Posterior vena cava (tissue), 2 donors: Measurements from ENCODE around the gene NCLN. TPM values are rescaled to one million over a fixed set of nuclear protein-coding genes. Genes with fewer than 3 reads are reported as not detected.
A peak's percentile ranks its signal among the peaks of the same experiment; 100 is the strongest.

Experiments
- DNase-seq: peaks from one replicate; pipeline ENCODE4 v3.0.0-alpha.2; 2020; ENCODE audit warnings: low spot score
- intact Hi-C, 2 donors: fragments of 100-400 bp; cut with DNase I; formaldehyde crosslinking; loops; one replicate each; pipeline versions ENCODE4 v1.14.1 to v1.14.2; 2022 to 2023
- long read RNA-seq, 2 donors: library from polyadenylated mRNA; unstranded; transcript quantifications; one replicate each; pipeline ENCODE4 v2.0.0, GENCODE V29; 2020 to 2021
- total RNA-seq, 2 donors: library from RNA; stranded (reverse); fragmentation: NEBNext Ultra II Directional; extraction: Animal tissue kit (Norgen Biotek cat#: 25700); gene quantifications; one replicate each; pipeline ENCODE4 v1.2.1, GENCODE V29; 2021
- donor health status: DM: yes; HTN: yes; CAD: no.
- donor health status: DM: yes; HTN: yes; CAD: no.

NCLN gene, protein sequence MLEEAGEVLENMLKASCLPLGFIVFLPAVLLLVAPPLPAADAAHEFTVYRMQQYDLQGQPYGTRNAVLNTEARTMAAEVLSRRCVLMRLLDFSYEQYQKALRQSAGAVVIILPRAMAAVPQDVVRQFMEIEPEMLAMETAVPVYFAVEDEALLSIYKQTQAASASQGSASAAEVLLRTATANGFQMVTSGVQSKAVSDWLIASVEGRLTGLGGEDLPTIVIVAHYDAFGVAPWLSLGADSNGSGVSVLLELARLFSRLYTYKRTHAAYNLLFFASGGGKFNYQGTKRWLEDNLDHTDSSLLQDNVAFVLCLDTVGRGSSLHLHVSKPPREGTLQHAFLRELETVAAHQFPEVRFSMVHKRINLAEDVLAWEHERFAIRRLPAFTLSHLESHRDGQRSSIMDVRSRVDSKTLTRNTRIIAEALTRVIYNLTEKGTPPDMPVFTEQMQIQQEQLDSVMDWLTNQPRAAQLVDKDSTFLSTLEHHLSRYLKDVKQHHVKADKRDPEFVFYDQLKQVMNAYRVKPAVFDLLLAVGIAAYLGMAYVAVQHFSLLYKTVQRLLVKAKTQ
- 10 to 100 TPM; 37.7 to 40.4 TPM for total RNA-seq
- long read RNA-seq, donor 1, full-length matches to known transcripts: 3 of 28 reads
- long read RNA-seq, donor 1, partial matches to known transcripts: 11 of 28 reads
- long read RNA-seq, donor 1, other reads (novel, unspliced or antisense): 14 of 28 reads
- long read RNA-seq, donor 2, full-length matches to known transcripts: 39 of 101 reads
- long read RNA-seq, donor 2, partial matches to known transcripts: 29 of 101 reads
- long read RNA-seq, donor 2, other reads (novel, unspliced or antisense): 33 of 101 reads

DNA sequence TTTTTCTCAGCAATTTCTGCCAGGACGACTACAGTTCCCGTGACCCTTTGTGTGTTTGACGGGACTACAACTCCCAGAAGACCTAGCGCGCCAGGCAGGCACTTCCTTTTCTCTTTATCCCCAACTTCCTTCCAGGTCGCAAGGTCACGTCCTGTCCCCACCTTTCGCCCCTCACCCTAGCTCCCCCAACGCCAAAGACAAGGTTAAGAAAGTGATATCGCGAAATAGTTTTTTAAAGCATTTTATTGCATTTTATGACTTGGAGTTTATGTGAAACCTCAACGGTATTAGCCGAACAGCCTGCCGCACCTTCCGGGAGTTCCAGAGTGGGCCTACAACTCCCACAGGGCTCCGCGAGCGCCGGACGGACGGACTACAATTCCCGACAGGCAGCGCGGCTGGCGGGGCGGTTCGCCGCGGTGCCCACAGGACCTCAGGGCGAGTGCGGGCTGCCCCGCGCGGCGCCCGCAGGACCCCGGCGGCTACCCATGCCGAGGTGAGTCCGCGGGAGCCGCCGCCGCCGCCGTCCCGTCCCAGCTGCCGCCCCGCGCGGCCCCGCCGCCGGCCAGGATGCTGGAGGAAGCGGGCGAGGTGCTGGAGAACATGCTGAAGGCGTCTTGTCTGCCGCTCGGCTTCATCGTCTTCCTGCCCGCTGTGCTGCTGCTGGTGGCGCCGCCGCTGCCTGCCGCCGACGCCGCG, at the start of gene NCLN:
Gene NCLN (plus strand): TSS at position 470 of the 699 bp plus-strand sequence. CDS start 101 bp downstream, at position 571.
- intact Hi-C loops: no loop called here
- peak; percentile 99 for DNase-seq

DNA sequence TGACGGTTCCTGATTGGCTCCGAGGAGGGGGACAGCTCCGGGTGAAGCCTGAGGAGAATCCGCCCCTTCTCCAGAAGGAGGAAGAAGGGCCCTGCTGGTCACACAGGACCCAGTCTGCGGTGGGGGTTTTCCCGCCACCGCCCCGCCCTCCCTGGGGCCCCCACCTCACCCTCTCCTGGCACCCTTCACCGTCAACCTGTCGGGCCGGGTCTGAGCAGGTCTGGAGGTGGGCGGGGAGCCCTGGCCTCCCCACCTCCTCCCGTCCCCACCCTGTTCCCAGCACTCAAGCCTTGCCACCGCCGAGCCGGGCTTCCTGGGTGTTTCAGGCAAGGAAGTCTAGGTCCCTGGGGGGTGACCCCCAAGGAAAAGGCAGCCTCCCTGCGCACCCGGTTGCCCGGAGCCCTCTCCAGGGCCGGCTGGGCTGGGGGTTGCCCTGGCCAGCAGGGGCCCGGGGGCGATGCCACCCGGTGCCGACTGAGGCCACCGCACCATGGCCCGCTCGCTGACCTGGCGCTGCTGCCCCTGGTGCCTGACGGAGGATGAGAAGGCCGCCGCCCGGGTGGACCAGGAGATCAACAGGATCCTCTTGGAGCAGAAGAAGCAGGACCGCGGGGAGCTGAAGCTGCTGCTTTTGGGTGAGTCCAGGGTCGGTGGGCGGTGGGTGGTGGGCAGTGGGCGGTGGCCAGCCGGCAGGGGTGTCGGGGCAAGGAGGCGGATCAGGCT, 49.6 kb upstream of the NCLN start, which contains the start of gene GNA15:
Gene GNA15 (plus strand): TSS at position 73 of the 723 bp plus-strand sequence. CDS start 418 bp downstream, at position 491.
- intact Hi-C loops: no loop called here
- no peak for DNase-seq

DNA sequence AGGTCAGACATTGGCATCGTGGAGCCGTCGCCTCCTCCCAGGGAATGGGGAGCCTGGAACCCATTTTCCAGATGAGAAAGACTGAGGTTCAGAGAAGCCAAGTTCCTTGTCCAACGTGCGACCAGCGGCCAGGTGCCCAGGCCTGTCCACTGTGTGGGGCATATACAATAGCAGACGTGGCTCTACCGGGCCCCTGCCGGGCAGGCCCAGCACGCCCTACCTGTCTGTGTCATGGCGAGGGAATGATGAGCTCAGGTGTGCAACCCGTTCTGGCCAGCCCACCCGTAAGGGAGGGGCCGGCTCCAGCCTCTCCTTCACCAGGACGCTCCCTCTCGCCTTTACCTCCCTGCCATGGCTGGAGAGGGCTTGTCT, 49.1 kb upstream of the NCLN start:
- intact Hi-C loops: no loop called here
- no peak for DNase-seq

DNA sequence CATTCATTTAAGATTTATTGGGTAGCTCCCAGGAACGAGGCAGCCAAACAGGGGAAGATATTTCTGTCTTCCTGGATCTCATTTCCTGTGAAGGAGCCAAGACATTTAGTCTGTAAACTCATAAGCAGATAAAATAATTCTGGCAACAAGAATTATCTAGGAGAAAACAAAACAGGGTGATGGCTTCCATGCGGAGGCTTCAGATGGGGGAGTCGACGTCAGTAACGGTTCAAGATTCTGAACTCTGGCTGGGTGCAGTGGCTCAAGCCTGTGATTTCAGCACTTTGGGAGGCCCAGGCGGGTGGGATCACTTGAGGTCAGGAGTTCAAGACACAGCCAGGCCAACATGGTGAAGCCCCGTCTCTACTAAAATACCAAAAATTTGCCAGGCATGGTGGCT, 48.6 kb upstream of the NCLN start:
- intact Hi-C loops: no loop called here
- no peak for DNase-seq

DNA sequence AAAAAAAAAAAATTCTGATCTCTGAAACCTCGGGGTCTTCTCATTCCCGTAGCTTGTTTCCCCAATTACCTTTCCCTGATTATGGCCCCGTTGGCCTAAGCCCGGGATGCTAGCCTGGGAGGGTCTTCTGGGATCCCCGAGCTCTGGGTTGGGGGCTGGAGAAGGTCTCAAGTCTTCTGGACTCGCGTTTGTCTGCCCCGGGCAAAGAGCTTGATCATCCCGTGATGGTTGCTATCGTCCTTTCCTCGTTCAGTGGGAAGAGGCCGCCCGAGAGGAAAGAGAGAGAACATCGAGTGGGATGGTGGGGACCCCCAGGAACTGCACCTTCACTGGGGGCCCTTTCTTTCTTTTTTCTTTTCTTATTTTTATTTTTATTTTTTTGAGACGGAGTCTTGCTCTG, 47.5 kb upstream of the NCLN start:
- no peak for DNase-seq

DNA sequence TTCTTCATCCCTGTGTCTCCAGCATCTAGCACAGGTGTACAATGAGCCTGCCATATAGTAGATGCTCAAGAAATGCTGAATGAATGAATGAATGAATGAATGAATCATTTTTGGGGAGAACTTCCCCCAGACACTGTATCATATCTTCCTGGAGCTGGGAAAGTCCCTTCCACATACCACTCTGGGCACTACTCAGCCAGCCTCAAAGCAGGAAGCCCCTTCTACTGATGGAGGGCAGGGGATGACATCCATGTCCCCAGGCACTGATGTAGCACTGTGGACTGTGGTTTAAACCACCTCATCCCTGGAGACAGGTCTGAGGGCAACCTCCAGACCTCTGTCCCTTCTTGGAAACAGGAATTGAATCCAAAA, 45.1 kb upstream of the NCLN start:
- intact Hi-C loops: no loop called here
- no peak for DNase-seq

More for the DNA sequence above, 47.5 kb upstream of the NCLN start:
- intact Hi-C loops: no loop called here

DNA sequence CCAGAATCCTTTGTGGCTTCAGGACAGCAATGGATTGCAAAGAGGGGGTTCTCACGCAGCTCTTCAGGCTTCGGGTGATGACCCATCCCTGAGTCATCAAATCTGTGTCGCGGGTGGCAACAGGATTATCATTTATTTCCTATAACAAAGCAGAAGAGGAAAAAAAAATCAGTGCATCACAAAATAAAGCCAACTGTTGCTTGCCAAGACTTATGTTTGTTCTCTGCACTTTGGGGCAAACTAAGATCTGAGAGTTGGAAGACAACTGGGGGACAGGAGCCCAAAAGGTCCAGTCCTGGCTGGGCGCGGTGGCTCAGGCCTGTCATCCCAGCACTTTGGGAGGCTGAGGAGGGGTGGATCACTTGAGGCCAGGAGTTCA, 43.4 kb upstream of the NCLN start:
- DNase-seq: no peak
- intact Hi-C loops: no loop called here

DNA sequence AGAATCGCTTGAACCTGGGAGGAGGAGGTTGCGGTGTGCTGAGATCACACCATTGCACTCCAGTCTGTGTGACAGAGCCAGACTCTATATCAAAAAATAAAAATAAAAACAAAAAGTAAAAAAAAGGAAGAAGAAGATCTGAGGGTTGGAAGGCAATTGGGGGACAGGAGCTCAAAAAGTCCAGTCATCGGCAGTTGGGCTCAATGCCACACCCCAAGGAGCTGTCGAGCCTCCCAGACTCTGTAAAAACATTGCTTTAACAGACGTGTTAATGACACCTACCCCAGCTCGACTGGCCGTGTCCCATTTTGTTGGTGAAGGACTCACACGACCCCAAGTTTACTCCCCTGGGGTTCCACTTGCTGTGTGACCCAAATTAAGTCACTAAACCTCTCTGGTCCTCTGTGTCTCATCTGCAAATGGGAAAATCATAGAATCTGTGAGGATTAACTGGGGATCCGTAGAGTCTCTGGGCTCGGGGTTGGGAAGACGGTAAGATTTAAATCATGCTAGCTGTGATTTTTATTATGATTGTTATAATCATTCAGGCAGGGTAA, 42.9 kb upstream of the NCLN start:
- intact Hi-C loops: no loop called here
- DNase-seq: no peak

DNA sequence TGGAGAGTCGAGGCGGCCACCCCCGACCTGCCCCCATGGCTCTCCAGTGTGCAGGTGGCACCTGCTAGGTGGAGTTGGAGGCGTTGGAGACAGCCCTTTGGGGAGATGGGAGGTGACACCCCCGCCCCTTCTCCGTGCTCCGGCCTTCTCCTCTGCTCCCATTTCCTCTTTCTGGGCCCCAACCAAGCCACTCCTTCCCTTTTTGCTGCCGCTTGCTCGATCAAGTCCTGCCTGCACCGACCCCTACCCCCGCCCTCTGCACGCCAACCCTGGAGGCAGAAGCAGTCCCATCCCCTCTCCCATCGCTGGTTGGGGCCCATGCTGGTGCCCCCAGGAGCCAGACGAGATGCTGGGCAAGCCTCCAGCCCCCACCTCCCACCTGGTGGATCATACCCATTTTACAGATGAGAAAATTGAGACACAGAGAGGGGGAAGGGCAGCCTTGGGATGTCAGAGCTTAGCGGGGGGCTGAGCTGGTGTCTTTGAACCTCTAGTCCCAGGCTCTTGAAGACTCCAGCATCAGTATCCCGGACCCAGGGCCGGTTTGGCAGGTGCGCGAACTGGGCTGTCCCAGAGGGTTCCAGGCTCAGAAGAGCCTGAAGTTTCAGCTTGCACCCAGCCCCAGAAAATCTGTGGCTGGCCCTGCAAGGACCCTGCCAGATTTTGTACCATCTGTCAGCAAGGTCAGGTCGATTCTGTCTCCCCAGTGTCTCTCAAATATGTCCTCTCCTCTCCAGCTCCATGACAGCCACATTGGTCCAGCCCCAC, 39.6 kb upstream of the NCLN start:
- DNase-seq: no peak
- intact Hi-C loops: no loop called here

DNA sequence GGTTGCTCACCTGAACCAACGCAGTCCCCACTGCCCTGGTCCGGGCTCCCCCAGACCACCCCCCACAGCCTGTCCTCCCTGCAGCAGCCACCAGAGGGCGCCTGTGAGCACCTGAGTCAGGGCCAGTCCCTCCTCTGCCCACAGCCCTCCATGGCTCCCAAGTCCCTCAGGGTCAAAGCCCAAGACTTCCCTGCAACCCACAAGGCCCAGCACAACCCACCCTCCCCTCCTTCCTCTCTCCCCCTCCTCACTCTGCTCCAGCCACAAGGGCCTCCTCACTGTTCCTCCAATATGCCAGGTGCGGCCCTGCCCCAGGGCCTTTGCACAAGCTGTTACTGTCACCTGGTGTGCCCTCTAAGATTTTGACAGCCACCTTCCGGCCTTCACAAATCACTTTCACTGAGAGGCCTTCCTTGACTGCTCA, 39.0 kb upstream of the NCLN start:
- intact Hi-C loops: no loop called here
- DNase-seq: no peak

DNA sequence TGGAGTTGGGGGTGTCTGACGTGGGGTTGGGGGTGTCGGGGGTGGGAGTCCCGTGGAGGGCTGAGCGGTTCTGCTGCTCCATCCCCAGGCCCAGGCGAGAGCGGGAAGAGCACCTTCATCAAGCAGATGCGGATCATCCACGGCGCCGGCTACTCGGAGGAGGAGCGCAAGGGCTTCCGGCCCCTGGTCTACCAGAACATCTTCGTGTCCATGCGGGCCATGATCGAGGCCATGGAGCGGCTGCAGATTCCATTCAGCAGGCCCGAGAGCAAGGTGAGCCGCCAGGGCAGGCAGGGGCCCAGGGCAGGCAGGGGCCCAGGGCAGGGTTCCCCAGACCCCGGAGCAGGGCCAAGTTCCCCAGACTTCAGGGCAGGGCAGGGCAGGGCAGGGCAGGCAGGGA, 37.2 kb upstream of the NCLN start:
- intact Hi-C loops: no loop called here
- no peak for DNase-seq

DNA sequence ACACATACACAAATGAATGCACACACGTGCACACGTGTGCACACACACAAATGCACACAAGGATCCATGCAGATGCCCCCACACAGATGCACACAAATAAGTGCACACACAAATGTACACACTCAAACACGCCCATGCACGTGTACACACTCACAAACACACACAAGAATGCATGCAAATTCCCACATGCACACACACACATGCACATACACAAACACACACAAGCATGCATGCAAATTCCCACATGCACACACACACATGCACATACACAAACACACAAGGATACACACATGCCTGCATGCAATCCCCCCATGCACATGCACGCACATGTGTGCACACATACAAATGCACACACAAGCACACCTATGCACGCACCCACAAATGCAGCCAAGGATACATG, 36.6 kb upstream of the NCLN start:
- intact Hi-C loops: no loop called here
- no peak for DNase-seq

DNA sequence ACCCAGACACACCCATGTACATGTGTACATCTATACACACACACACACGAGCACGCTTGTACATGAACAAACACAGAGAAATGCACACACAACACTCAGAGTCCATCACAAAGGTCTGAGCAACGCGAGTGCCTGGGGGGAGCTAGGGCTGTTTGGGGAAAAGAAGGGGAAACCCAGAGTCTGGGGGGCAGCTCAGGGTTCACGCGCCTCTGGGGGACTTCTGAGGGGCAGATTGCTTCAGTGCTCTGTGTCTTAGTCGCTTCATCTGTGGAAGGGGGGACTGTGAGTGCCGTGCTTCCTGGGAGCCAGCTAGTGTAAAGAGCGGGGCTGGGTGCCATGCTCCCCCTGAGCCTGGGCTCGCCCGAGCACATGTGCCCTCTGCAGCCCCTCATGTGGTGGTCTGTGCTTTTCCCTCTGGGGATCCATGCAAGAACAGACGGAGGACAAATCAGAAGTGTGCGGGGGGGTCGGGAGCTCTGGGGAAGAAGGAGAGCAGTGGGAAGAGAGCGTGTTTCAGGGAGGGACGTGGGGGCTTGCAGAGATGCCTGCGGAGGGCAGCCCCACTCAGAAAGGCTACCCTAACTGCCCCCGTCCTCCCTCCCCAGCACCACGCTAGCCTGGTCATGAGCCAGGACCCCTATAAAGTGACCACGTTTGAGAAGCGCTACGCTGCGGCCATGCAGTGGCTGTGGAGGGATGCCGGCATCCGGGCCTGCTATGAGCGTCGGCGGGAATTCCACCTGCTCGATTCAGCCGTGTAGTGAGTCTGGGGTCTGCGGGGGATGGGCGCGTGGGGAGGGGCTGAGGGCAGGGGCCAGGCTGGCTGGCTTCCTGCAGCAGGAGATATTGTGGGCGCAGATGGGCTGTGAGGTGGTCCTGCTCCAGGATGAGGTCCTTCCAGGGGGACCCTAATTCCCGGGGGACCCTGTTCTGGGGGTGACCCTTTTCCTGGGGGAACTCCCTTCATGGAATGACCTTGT, 35.9 kb upstream of the NCLN start:
- DNase-seq: no peak
- intact Hi-C loops: no loop called here

DNA sequence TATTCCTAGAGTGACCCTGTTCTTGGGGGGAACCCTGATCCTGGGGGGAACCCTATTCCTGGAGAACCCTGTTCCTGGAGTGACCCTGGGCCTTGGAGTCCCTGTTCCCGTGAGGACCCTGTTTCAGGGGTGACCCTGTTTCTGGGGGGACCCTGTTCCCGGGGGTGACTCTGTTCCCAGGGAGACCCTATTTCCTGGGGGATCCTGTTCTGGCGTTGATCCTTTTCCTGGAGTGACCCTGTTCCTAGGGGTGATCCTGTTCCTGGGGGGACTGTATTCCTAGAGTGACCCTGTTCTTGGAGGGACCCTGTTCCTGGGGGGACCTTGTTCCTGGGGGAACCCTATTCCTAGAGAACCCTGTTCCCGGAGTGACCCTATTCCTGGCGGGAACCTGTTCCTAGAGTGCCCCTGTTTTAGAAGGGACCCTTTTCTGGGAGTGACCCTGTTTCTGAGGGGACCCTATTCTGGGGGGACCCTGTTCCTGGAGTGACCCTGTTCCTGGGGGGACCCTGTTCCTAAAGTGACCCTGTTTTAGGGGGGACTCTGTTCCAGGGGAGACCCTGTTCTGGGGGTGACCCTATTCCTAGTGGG, 34.9 kb upstream of the NCLN start:
- DNase-seq: no peak
- intact Hi-C loops: loop anchor here in 1 of 2 donors (1.0 kb wide), 1 partner anchor 192 kb away; no protein-coding TSS in a partner anchor

DNA sequence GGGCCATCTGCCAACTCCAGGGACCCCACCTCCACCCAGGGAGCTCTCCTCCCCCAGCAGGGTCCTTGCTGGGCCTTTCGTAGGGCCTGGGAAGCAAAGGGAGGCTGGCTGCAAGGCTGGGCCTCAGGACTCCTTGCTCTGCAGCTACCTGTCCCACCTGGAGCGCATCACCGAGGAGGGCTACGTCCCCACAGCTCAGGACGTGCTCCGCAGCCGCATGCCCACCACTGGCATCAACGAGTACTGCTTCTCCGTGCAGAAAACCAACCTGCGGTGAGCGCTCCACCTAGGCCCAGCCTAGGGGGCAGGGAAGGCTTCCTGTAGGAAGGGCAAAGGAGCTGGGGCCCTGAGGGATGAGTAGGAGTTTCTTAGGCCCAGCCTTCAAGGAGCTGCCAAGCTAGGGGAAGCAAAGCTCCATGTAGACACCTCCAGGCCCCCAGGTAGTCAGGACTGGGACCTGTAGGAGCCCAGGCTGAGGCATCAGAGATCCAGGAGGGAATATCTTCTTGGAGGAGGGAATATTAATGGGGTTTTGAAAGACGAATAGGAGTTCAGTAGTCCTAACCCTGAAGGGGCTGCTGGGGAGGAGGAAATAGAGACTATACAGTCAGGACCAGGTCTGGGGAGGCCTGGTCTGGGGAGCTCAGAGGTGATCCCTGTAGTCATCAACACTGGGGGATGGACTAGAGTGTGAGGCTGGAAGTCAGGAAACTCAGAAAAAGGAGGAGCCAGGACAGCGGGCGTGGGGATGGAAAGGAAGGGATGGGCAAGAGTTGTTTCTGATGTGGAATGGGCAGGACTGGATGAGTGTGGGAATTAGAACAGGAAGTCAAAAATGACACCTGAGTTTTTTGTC, 33.9 kb upstream of the NCLN start:
- intact Hi-C loops: loop anchor here in 1 of 2 donors (1.0 kb wide), 1 partner anchor 192 kb away; no protein-coding TSS in a partner anchor
- no peak for DNase-seq

DNA sequence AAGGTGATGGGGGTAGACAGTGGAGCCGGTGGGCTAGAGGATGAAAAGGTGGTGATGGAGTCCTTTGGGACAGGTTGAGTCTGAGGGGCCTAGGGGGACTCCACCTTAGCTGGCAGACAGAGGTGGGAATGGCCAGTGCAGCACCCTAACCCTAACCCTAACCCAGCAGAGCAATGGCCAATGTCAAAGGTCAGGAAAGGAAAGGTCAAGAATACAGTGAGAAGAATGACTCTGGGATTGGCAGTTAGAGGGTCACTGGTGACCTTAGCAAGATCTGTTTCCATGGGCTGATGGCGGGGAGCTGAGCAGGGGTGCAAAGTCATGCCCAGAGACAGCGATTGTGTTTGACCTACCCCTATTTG, 33.3 kb upstream of the NCLN start:
- no peak for DNase-seq
- intact Hi-C loops: no loop called here
